Left forelimb (tissue), 1 donor: ENCODE data around the gene DDN.

Source experiments
- DNase-seq: peaks from one replicate; pipeline ENCODE4 v3.0.0-alpha.2; 2018; ENCODE audit warnings: low spot score

Gene DDN

GRCh38 chr12:48999371-49000131 is at the start of gene DDN:
TSS of gene DDN (minus strand) at chr12:48999375. CDS start at chr12:48999287, 88 bp downstream.
- DNase-seq = no peak

- DNase-seq = no peak
These were observed 49.8 kb upstream of the DDN start for GRCh38 chr12:49048953-49049352.

- no peak for DNase-seq
These were observed 47.1 kb upstream of the DDN start for GRCh38 chr12:49046129-49046895.

- no peak for DNase-seq
These were observed 45.5 kb upstream of the DDN start for GRCh38 chr12:49044660-49045059.

- DNase-seq = no peak
These were observed 44.7 kb upstream of the DDN start for GRCh38 chr12:49043856-49044258.

- no peak for DNase-seq
These were observed 44.1 kb upstream of the DDN start for GRCh38 chr12:49043241-49043640.

- DNase-seq = no peak
These were observed 42.8 kb upstream of the DDN start for GRCh38 chr12:49041881-49042484.

- no peak for DNase-seq
These were observed 42.1 kb upstream of the DDN start for GRCh38 chr12:49041036-49041880.

- DNase-seq = no peak
These were observed 41.2 kb upstream of the DDN start for GRCh38 chr12:49040364-49040855.

- no peak for DNase-seq
These were observed 40.5 kb upstream of the DDN start for GRCh38 chr12:49039421-49040363.

- no peak for DNase-seq
These were observed 39.2 kb upstream of the DDN start for GRCh38 chr12:49038291-49038955.

- DNase-seq = no peak
These were observed 38.7 kb upstream of the DDN start for GRCh38 chr12:49037947-49038237.

- no peak for DNase-seq
These were observed 38.2 kb upstream of the DDN start for GRCh38 chr12:49037111-49037946.

- no peak for DNase-seq
These were observed 36.9 kb upstream of the DDN start for GRCh38 chr12:49036029-49036428.

GRCh38 chr12:49034286-49034622 is 35.1 kb upstream of the DDN start:
- no peak for DNase-seq

GRCh38 chr12:49033611-49034285 is 34.6 kb upstream of the DDN start:
- DNase-seq = no peak

- DNase-seq = no peak
These were observed 33.7 kb upstream of the DDN start for GRCh38 chr12:49032679-49033447.

- DNase-seq = no peak
These were observed 33.1 kb upstream of the DDN start for GRCh38 chr12:49032276-49032675.
